ENCODE measurements around the gene C1orf226. TPM values are rescaled to one million over a fixed set of nuclear protein-coding genes. Genes with fewer than 3 reads are reported as not detected.

C1orf226 gene
- total and polyA plus RNA-seq, 2 experiments from 2014 or later, result 2.7 to 12.5 TPM

DNA sequence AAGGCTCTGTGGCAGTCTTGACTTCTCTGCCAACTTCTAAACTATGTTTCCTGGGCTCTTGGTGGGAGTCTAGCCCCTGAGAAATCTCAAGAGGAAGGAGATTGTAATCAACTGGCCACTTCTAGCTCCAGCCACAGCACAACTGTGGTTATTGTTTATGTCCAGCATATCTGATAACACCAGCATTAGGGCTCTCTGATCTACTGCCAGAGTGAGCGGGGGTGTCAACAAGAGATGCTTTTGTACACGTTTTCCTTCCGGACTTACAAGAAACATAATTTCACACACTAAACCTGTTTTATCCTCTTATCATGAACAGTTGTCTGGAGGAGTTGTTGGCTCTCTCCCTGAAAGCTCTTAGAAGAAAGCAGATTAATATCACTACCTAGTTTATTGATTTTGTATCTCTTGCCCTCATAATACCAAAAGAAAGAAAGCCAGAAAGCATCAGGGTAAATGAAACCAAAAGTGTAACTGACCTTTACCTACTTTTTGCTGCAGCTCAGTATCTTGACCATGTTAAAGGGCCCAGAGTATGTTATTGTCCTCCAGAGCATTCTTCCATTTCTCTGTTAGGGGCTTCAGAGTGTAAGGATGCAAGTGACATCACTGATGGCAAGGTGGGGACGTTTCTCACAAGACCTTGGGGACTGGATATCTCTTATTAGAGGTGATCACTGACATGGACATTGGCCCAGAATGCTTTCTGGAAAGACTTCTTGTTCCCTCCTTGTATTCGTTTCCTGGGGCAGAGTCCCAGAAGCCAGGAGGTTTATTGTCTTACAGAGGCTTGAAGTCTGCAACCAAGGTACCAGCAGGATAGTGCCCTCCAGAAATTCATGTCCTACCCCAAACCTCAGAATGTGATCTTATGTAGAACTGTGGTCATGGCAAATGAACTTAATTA lies 40.0 kb downstream of the C1orf226 start (continued):
- TF ChIP-seq, protein P1, sequence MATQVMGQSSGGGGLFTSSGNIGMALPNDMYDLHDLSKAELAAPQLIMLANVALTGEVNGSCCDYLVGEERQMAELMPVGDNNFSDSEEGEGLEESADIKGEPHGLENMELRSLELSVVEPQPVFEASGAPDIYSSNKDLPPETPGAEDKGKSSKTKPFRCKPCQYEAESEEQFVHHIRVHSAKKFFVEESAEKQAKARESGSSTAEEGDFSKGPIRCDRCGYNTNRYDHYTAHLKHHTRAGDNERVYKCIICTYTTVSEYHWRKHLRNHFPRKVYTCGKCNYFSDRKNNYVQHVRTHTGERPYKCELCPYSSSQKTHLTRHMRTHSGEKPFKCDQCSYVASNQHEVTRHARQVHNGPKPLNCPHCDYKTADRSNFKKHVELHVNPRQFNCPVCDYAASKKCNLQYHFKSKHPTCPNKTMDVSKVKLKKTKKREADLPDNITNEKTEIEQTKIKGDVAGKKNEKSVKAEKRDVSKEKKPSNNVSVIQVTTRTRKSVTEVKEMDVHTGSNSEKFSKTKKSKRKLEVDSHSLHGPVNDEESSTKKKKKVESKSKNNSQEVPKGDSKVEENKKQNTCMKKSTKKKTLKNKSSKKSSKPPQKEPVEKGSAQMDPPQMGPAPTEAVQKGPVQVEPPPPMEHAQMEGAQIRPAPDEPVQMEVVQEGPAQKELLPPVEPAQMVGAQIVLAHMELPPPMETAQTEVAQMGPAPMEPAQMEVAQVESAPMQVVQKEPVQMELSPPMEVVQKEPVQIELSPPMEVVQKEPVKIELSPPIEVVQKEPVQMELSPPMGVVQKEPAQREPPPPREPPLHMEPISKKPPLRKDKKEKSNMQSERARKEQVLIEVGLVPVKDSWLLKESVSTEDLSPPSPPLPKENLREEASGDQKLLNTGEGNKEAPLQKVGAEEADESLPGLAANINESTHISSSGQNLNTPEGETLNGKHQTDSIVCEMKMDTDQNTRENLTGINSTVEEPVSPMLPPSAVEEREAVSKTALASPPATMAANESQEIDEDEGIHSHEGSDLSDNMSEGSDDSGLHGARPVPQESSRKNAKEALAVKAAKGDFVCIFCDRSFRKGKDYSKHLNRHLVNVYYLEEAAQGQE (IDR thresholded peaks at IDR 0.05; ENCODE audit: unreplicated experiment), result no peak

- no peaks in the 10 kb centered on the region for H3K36me3 Mint-ChIP-seq (ENCODE audit: low read depth)
- DNase-seq (ENCODE audit: low spot score), result no peak
- no peaks in the 10 kb centered on the region; the same call in 2 of the 3 replicates for H3K9me3 Mint-ChIP-seq
- Histone ChIP-seq H3K4me3 (no peak overlapping the region), H3K4me1 (ENCODE audit: insufficient read depth) (no peaks in the 10 kb centered on the region), H2AFZ (no peak overlapping the region), H4K20me1 (replicated peaks; ENCODE audit: insufficient read depth) (no peaks in the 10 kb centered on the region), H3K27ac (ENCODE audit: low read depth) (no peak overlapping the region), H3K79me2 (replicated peaks; ENCODE audit: insufficient read depth) (no peaks in the 10 kb centered on the region), H3K9me2 (ENCODE audit: insufficient read depth) (0 out of 2 replicates have a peak, but pooled peaks cover 3% of the 10 kb centered on the region), H3K27me3 (ENCODE audit: insufficient read depth) (no peaks in the 10 kb centered on the region), H3K4me2 (no peak overlapping the region), H3K36me3 (ENCODE audit: insufficient read depth) (no peaks in the 10 kb centered on the region), H3F3A (replicated peaks; ENCODE audit: low read depth) (no peaks in the 10 kb centered on the region)
- ATAC-seq, result no peak
- no peak overlapping the region for H3K4me3 Mint-ChIP-seq
- H3K27ac Mint-ChIP-seq, result no peak overlapping the region
- peaks cover 3% of the 10 kb centered on the region for H3K27me3 Mint-ChIP-seq (ENCODE audit: insufficient read depth, low read depth, poor library complexity)
- H3K4me1 Mint-ChIP-seq, result no peaks in the 10 kb centered on the region
- TF ChIP-seq EZH2 (IDR thresholded peaks at IDR 0.05; ENCODE audit: low read depth, unreplicated experiment) (no peak), ZNF114 (CRISPR knock-in tag; IDR thresholded peaks at IDR 0.05) (no peak), NANOG (IDR thresholded peaks at IDR 0.05; ENCODE audit: borderline replicate concordance) (no peak), CREB1 (CRISPR knock-in tag; IDR thresholded peaks at IDR 0.05; ENCODE audit: low read depth) (no peak), JUNB (IDR thresholded peaks at IDR 0.05; ENCODE audit: unreplicated experiment) (no peak), ETS1 (IDR thresholded peaks at IDR 0.05) (no peak), EZH2phosphoT487 (IDR thresholded peaks at IDR 0.05; ENCODE audit: unreplicated experiment) (no peak), ZNF331 (CRISPR knock-in tag; IDR thresholded peaks at IDR 0.05; ENCODE audit: low read depth) (no peak), STAT1 (IDR thresholded peaks at IDR 0.05; ENCODE audit: unreplicated experiment) (no peak), CTCF (conservative IDR thresholded peaks at IDR 0.05; ENCODE audit: low read depth in 2 of 2) (no peak), POLR2AphosphoS5 (IDR thresholded peaks at IDR 0.05; ENCODE audit: low read depth) (no peak)
- TF ChIP-seq, protein P1 (IDR thresholded peaks at IDR 0.05; ENCODE audit: unreplicated experiment), result no peak
Measured at GRCh38 chr1:162422662-162423375, 41.3 kb downstream of the C1orf226 start.
